K562 treated with DMSO at 1 percent for 48 hours (cell line): ENCODE data around the gene SLC52A1. TPM values are rescaled to one million over a fixed set of nuclear protein-coding genes. Genes with fewer than 3 reads are reported as not detected.

ENCODE experiments used
- total RNA-seq: library from RNA; unstranded; fragments of 300-600 nt; gene quantifications from 2 replicates; pipeline ENCODE4 v1.2.3, GENCODE V29; 2022; ENCODE audit warnings: low replicate concordance; ENCODE audit errors: extremely low read depth

SLC52A1 gene
- not detected in 2 replicates for total RNA-seq

DNA sequence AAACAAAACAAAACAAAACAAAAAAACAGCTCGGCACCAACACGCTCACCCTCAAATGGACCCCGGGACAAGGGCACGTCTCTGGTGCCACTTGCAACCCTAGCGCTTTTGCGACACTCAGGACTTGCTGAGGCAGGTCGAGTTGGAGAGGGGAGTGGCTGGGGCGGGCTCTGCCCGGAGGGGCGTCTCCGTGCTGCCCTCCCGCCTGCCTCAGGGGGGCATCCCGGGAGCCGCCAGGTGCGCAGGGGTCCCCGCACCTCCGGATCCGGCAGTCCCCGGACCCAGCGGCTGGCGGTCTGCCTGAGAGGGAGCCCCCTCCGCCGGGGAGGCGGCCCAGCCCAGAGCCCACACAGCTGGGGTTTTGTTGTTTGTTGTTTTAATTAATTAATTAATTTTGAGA lies at the start of gene SLC52A1:
Gene SLC52A1, minus strand, starts transcription at position 112 of the 400 bp plus-strand sequence. CDS start 820 bp downstream, outside the sequence.

DNA sequence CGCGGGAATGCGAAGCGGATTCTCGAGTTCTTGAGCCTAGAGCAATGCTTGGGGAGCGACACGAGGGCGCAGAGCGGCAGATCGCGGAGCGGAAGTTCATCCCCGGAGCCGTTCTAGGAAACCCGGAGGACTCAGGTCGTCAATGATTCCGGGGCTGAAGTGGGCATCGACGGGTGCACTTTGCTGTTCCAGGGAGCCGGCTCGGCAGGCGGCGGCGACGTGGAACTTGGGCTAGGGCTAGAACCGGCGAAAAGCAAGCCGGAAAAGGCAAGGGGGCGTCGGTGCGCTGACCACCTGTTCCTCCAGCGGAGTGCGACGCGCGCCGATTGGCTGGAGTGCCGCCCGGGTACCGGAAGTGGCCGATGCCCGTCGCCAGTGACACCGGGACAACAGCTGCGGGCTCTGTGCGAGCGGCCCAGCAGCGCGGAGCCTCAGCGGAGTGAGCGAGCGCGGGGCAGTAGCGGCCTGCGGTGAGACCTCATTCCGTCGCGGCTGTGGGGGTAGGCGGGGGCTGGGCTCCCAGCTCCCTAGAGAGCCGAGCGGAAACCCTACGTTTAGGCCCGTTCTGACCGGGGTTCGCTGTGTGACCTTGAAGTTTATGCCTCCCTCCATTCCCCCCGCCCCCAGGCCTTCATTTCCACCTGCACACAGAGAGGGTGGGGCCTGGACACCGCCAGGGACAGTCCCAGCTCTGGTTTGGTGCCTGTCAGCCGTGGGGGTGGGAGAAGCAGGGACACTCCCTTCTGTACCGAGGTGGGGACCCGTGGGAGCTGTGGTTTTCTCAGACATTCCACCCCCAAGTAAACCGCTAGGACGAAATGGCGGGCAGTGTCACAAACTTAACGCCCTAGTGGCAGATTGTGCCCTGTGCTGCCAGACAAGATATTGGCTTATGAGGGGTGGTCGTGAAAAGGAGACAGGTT lies 43.1 kb upstream of the SLC52A1 start, which contains the start of gene ZFP3:
Gene ZFP3, plus strand, starts transcription at position 362 of the 923 bp plus-strand sequence. CDS start 13,038 bp downstream, outside the sequence.

DNA sequence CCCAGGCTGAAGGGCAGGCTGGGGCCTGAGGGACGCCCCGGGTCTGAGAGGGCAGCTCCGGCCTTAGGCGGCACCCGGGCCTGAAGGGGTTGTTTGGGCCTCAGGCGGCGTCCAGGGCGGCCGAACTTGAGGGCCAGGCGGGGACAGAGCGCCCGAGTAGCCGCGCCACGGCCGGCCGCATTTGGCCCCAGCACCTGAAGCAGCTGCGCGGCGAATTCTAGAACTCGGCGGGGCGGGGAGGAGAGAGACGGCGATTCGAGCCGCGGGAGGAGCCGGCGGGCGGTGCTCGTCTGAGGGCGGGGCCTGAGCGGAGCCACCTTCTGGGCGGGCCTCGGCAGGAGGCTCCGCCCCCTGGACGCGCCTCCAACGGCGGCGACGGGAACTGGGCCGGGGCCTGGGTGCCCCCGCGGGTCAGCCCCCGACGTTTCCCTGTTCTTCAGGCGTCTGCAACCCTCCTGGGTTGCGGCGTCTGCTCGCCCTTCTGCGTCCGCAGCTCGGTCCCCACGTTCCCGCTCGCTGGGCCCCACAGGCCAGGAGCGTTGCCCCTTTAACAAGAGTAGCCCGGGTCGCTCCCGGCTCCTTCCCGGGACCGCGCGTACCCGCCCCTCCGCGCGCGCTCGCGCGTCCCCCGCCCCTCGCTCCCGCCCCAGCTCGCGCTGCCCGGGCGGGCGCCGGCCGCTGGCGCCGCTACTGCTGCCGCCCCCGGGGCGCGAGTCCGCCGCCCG lies 37.8 kb downstream of the SLC52A1 start, which contains the start of the genes INCA1 and KIF1C:
Gene INCA1, minus strand, starts transcription at position 221 of the 725 bp plus-strand sequence. CDS start 3,085 bp downstream, outside the sequence.
Gene KIF1C, plus strand, starts transcription at position 649 of the 725 bp plus-strand sequence. CDS start 2,297 bp downstream, outside the sequence.

DNA sequence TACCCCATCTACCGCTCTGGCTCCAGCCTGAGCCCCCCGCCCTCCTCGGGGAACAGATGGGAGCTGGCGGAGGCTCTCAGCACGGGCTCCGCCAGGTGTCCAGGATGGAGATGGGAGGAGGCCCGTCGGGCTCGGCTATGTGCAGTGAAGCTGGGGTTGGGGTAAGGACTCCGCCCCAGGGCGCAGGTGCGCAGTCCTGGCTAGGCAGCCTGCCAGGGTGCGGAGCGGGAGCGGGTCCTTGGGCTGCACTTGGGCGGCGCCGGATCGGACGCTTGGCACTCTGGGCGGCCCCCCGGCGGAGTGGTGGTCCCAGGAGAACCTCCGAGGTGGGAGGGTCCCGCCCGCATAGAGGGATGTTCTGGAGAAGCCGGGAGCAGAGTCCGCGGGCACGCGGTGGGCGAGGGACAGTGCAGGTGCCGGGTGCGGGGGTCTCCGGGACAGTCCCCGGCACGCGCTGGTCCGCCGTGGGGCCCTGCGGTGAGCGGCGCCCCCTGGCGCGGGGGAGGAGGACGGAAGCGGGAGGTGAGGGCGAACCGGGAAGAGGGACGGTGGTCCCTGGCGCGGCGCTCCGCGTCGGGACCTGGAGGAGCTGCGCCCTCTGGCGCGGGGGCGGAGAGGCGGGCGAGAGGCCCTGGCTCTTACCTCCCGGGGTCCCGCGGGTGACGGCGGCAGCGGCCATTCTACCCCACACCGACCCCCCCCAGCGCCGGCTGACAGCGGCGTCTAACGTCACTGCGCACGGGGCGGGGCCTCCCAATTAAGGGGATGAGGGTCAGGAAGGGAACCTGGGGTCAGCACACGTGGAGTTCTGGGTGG lies 48.1 kb downstream of the SLC52A1 start, which contains the start of gene CAMTA2:
Gene CAMTA2, minus strand, starts transcription at position 725 of the 816 bp plus-strand sequence. CDS start 1,453 bp downstream, outside the sequence.

Other genes with a start within 250 kb of the SLC52A1 start
- gene VMO1, start 249.1 kb downstream of the SLC52A1 start, total RNA-seq, result not detected in 2 replicates
- gene GLTPD2, start 246.5 kb downstream of the SLC52A1 start, total RNA-seq, result not detected in 2 replicates
- gene PSMB6, start 239.3 kb downstream of the SLC52A1 start, total RNA-seq, result not detected in 2 replicates
- not detected in 2 replicates for gene PLD2, start 228.3 kb downstream of the SLC52A1 start, total RNA-seq
- not detected in 2 replicates for gene MINK1, start 202.1 kb downstream of the SLC52A1 start, total RNA-seq
- not detected in 2 replicates for gene C17orf107, start 135.9 kb downstream of the SLC52A1 start, total RNA-seq
- gene CHRNE, start 132.3 kb downstream of the SLC52A1 start, total RNA-seq, result not detected in 2 replicates
- not detected in 2 replicates for gene GP1BA, start 103.1 kb downstream of the SLC52A1 start, total RNA-seq
- not detected in 2 replicates for gene SLC25A11, start 95.4 kb downstream of the SLC52A1 start, total RNA-seq
- gene RNF167, start 95.2 kb downstream of the SLC52A1 start, total RNA-seq, result not detected in 2 replicates
- gene PFN1, start 86.9 kb downstream of the SLC52A1 start, total RNA-seq, result not detected in 2 replicates
- gene ENO3, start 84.3 kb downstream of the SLC52A1 start, total RNA-seq, result not detected in 2 replicates
- not detected in 2 replicates for gene SPAG7, start 67.6 kb downstream of the SLC52A1 start, total RNA-seq
- gene CAMTA2, start 47.8 kb downstream of the SLC52A1 start, total RNA-seq, result not detected in 2 replicates
- not detected in 2 replicates for gene INCA1, start 37.9 kb downstream of the SLC52A1 start, total RNA-seq
- not detected in 2 replicates for gene KIF1C, start 37.5 kb downstream of the SLC52A1 start, total RNA-seq
- gene ZFP3, start 43.0 kb upstream of the SLC52A1 start, total RNA-seq, result not detected in 2 replicates
- gene ZNF232, start 76.5 kb upstream of the SLC52A1 start, total RNA-seq, result not detected in 2 replicates
- not detected in 2 replicates for gene USP6, start 80.6 kb upstream of the SLC52A1 start, total RNA-seq
- gene ZNF594, start 156.4 kb upstream of the SLC52A1 start, total RNA-seq, result not detected in 2 replicates
- not detected in 2 replicates for gene SCIMP, start 199.4 kb upstream of the SLC52A1 start, total RNA-seq
- gene RABEP1, start 246.9 kb upstream of the SLC52A1 start, total RNA-seq, result not detected in 2 replicates